ENCODE results near the gene ZKSCAN3.

DNA sequence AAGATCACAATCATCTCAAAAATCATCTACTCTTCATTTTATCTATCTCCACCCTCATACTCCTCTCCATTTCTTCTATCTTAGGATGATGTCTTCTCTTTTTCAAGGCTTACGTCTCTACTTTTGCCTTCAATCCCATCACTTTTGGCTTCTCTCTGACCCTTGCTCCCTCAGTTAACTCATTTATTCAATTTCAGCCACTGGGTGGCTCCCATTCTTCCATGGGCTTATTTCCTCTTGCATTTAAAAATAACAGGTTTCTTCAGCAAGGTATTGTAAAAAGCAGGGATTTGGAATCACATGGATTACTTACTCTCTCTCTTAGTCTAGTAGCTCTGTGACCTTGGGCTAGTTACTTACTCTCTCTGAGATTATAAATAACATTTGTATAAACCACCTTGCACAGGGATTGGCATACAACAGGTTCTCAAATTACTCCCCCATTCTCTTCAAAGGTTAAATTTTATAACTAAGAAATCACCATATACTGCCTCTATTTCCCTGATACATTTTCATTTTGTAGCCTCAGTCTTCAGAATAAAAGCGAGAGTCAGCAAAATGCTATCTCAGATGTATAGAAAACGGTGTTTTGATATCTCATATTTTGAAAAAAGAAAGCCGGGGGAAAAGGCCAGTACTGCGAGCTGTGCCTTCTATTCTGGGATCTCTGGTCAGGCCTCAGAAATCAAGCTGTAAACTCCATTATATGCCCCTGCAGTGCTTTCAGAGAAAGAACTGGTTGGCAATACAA, 44.3 kb downstream of the ZKSCAN3 start:
- TF ChIP-seq POLR2A (IDR thresholded peaks at IDR 0.05): no peak
- TF ChIP-seq, protein P1, sequence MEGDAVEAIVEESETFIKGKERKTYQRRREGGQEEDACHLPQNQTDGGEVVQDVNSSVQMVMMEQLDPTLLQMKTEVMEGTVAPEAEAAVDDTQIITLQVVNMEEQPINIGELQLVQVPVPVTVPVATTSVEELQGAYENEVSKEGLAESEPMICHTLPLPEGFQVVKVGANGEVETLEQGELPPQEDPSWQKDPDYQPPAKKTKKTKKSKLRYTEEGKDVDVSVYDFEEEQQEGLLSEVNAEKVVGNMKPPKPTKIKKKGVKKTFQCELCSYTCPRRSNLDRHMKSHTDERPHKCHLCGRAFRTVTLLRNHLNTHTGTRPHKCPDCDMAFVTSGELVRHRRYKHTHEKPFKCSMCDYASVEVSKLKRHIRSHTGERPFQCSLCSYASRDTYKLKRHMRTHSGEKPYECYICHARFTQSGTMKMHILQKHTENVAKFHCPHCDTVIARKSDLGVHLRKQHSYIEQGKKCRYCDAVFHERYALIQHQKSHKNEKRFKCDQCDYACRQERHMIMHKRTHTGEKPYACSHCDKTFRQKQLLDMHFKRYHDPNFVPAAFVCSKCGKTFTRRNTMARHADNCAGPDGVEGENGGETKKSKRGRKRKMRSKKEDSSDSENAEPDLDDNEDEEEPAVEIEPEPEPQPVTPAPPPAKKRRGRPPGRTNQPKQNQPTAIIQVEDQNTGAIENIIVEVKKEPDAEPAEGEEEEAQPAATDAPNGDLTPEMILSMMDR (IDR thresholded peaks at IDR 0.05): no peak
- TF ChIP-seq EP300 (IDR thresholded peaks at IDR 0.05): no peak

All from suprapubic skin (tissue), 3 donors.